A673 (cell line): Measurements from ENCODE around the gene ATRN. TPM values are rescaled to one million over a fixed set of nuclear protein-coding genes. Genes with fewer than 3 reads are reported as not detected.

ENCODE experiments used
- BruUV-seq: library from RNA; stranded (reverse); fragments of 400-500 nt; replicated peaks from 2 replicates; lab custom pipeline; 2021; lab: Mats Ljungman, UMichigan
- CTCF ChIA-PET: fragments of 300-600 bp; sonication (Branson Sonifier 250); formaldehyde crosslinking; loops from one replicate; lab custom pipeline; 2022; ENCODE audit warnings: antibody characterized with exemption; lab: Charles Lee
- POLR2A ChIA-PET: fragments of 300-600 bp; sonication (Branson Sonifier 250); formaldehyde crosslinking; loops from one replicate; lab custom pipeline; 2022; ENCODE audit warnings: antibody characterized with exemption; ENCODE audit not compliant: low non-redundant PET; lab: Charles Lee
- DNase-seq: peaks from one replicate; pipeline ENCODE4 v3.0.0-alpha.2; 2015; ENCODE audit warnings: low spot score
- H3K27ac ChIP-seq: fragments of 200-600 bp; sonication (generic); 2 replicates; pipeline ENCODE4 v1.5.1; 2016; ENCODE audit warnings: mixed run types, low read depth, mild to moderate bottlenecking, mixed read lengths, antibody characterized with exemption, low read length; ENCODE audit not compliant: poor library complexity, severe bottlenecking
- H3K27me3 ChIP-seq: fragments of 200-600 bp; sonication (generic); replicated peaks from 2 replicates; pipeline ENCODE4 v1.6.1; 2017; ENCODE audit warnings: mixed run types, low read depth, mild to moderate bottlenecking, mixed read lengths, antibody characterized with exemption, low read length; ENCODE audit not compliant: insufficient read depth, poor library complexity
- H3K36me3 ChIP-seq: fragments of 200-600 bp; sonication (generic); 2 replicates; pipeline ENCODE4 v1.6.1; 2016; ENCODE audit warnings: mixed run types, mild to moderate bottlenecking, mixed read lengths, antibody characterized with exemption, low read length; ENCODE audit not compliant: insufficient read depth, poor library complexity, severe bottlenecking
- H3K4me1 ChIP-seq: fragments of 200-600 bp; sonication (generic); 2 replicates; pipeline ENCODE4 v1.6.1; 2017; ENCODE audit warnings: mixed run types, mild to moderate bottlenecking, mixed read lengths, antibody characterized with exemption, low read length; ENCODE audit not compliant: insufficient read depth, poor library complexity, severe bottlenecking
- H3K4me3 ChIP-seq: fragments of 200-600 bp; sonication (generic); 2 replicates; pipeline ENCODE4 v1.5.1; 2016; ENCODE audit warnings: low read depth, mixed run types, mild to moderate bottlenecking, mixed read lengths, low read length; ENCODE audit not compliant: poor library complexity, severe bottlenecking
- H3K9me3 ChIP-seq: fragments of 200-600 bp; sonication (generic); 2 replicates; pipeline ENCODE4 v1.6.1; 2016; ENCODE audit warnings: mixed run types, low read depth, mild to moderate bottlenecking, mixed read lengths, antibody characterized with exemption, low read length; ENCODE audit not compliant: poor library complexity, severe bottlenecking
- CTCF ChIP-seq: fragments of 300-800, 200-600 bp; sonication (generic); conservative IDR thresholded peaks from 2 replicates; pipeline ENCODE4 v1.5.1; 2017; ENCODE audit warnings: low read depth, mild to moderate bottlenecking, antibody characterized with exemption, low read length, moderate library complexity, mixed read lengths
- EZH2 ChIP-seq: fragments of 200-600 bp; sonication (generic); IDR thresholded peaks from 2 replicates; pipeline ENCODE4 v1.6.1; 2017; ENCODE audit warnings: borderline replicate concordance, low read depth, mild to moderate bottlenecking, mixed read lengths, antibody characterized with exemption, low read length; ENCODE audit not compliant: poor library complexity, severe bottlenecking
- intact Hi-C: fragments of 100-400 bp; cut with micrococcal nuclease; formaldehyde crosslinking; loops from one replicate; pipeline ENCODE4 v1.10.0; 2022; ENCODE audit not compliant: unreplicated experiment
- total RNA-seq: library from RNA; stranded (reverse); gene quantifications from 2 replicates; pipeline ENCODE4 v1.2.3, GENCODE V29; 2021

Gene ATRN
- total RNA-seq, 1 experiment from 2014 or later: 27.1 TPM

GRCh38 chr20:3563133-3563532 is 92.3 kb downstream of the ATRN start:
- Histone ChIP-seq H3K4me1 (no peaks in the 10 kb centered on the region), H3K36me3 (no peaks in the 10 kb centered on the region), H3K27ac (no peak overlapping the region), H3K4me3 (no peak overlapping the region), H3K27me3 (no peaks in the 10 kb centered on the region), H3K9me3 (no peaks in the 10 kb centered on the region)
- CTCF ChIA-PET: interaction anchor here (0.6 to 1.6 kb wide), 5 partner anchors 16 to 522 kb away, joined by 3 to 10 read pairs (median 5); partner anchors contain the start of gene SPEF1
- POLR2A ChIA-PET: no interaction called here
- no peak for DNase-seq
- intact Hi-C loops: loop anchor here (5.0 kb wide), 1 partner anchor 149 kb away; the partner anchor contains the start of gene SIGLEC1
- no TSS peak for BruUV-seq
- TF ChIP-seq CTCF: no peak

GRCh38 chr20:3563548-3564177 is 92.8 kb downstream of the ATRN start:
- intact Hi-C loops: loop anchor here (5.0 kb wide), 1 partner anchor 149 kb away; the partner anchor contains the start of gene SIGLEC1

GRCh38 chr20:3565851-3566250 is 95.0 kb downstream of the ATRN start:
- Histone ChIP-seq H3K27ac (no peak overlapping the region), H3K4me3 (no peak overlapping the region), H3K9me3 (no peaks in the 10 kb centered on the region), H3K36me3 (no peaks in the 10 kb centered on the region), H3K4me1 (no peaks in the 10 kb centered on the region), H3K27me3 (no peaks in the 10 kb centered on the region)
- CTCF ChIA-PET: no interaction called here
- TF ChIP-seq EZH2 (no peak), CTCF (no peak)
- intact Hi-C loops: no loop called here
- no peak for DNase-seq
- no TSS peak for BruUV-seq
- POLR2A ChIA-PET: no interaction called here

More at GRCh38 chr20:3563548-3564177, 92.8 kb downstream of the ATRN start:
- Histone ChIP-seq H3K9me3 (no peaks in the 10 kb centered on the region), H3K27ac (no peak overlapping the region), H3K4me1 (no peaks in the 10 kb centered on the region), H3K27me3 (no peaks in the 10 kb centered on the region), H3K4me3 (no peak overlapping the region), H3K36me3 (no peaks in the 10 kb centered on the region)
- ChIA-PET POLR2A (no interaction called here), CTCF (interaction anchor here (0.5 to 1.6 kb wide), 7 partner anchors 17 to 522 kb away, joined by 3 to 10 read pairs (median 5); partner anchors contain the start of gene SPEF1)
- TF ChIP-seq EZH2: no peak
- peak; percentile 87 for TF ChIP-seq CTCF
- BruUV-seq: no TSS peak
- peak; percentile 59 for DNase-seq
